Keratinocyte (primary cell): ENCODE results near the gene UMAD1. TPM values are rescaled to one million over a fixed set of nuclear protein-coding genes. Genes with fewer than 3 reads are reported as not detected.

Experiments used
- DNase-seq: peaks from one replicate; pipeline ENCODE4 v3.0.0-alpha.2; 2011; ENCODE audit warnings: low read depth, missing footprints, low spot score
- FAIRE-seq: peaks from 2 replicates; lab custom pipeline; 2011; peaks lifted over from hg19 to GRCh38; lab: Jason Lieb, UNC
- H2AFZ ChIP-seq: 2 replicates; pipeline ENCODE4 v1.6.0; 2012; ENCODE audit warnings: low read length, control low read depth, inconsistent platforms; ENCODE audit not compliant: control insufficient read depth
- H3K27ac ChIP-seq: 2 replicates; pipeline ENCODE4 v1.5.1; 2011; ENCODE audit warnings: low read length; ENCODE audit not compliant: control insufficient read depth, insufficient read depth
- H3K27me3 ChIP-seq: 3 replicates; pipeline ENCODE4 v1.6.0; 2011; ENCODE audit warnings: low read length; ENCODE audit not compliant: control insufficient read depth, insufficient read depth; ENCODE audit errors: extremely low read depth
- H3K36me3 ChIP-seq, 2 experiments: 2 replicates in 1 of 2; 3 replicates in 1 of 2; pipeline ENCODE4 v1.5.1; 2011; ENCODE audit warnings: low read length in 2 of 2, mild to moderate bottlenecking in 1 of 2; ENCODE audit not compliant: control insufficient read depth in 2 of 2, insufficient read depth in 2 of 2; ENCODE audit errors: extremely low read depth in 1 of 2
- H3K4me1 ChIP-seq: 3 replicates; pipeline ENCODE4 v1.5.1; 2011; ENCODE audit warnings: low read length; ENCODE audit not compliant: control insufficient read depth, insufficient read depth; ENCODE audit errors: extremely low read depth
- H3K4me2 ChIP-seq: 3 replicates; pipeline ENCODE4 v1.6.0; 2011; ENCODE audit warnings: low read depth, low read length; ENCODE audit not compliant: control insufficient read depth, insufficient read depth; ENCODE audit errors: extremely low read depth
- H3K4me3 ChIP-seq, 3 experiments: fragments of 200-600 bp in 1 of 3; sonication (generic) in 1 of 3; 2 replicates in 2 of 3; 3 replicates in 1 of 3; pipeline ENCODE4 v1.5.1; 2011 to 2016; ENCODE audit warnings: low read length in 3 of 3, mild to moderate bottlenecking in 3 of 3, control low read depth in 2 of 3, inconsistent platforms in 1 of 3, low read depth in 1 of 3, mixed read lengths in 1 of 3, mixed run types in 1 of 3, moderate library complexity in 1 of 3; ENCODE audit not compliant: control insufficient read depth in 2 of 3, insufficient read depth in 2 of 3; ENCODE audit errors: extremely low read depth in 1 of 3
- H3K79me2 ChIP-seq: 2 replicates; pipeline ENCODE4 v1.6.0; 2012; ENCODE audit warnings: low read length; ENCODE audit not compliant: control insufficient read depth, insufficient read depth
- H3K9ac ChIP-seq: 3 replicates; pipeline ENCODE4 v1.6.0; 2011; ENCODE audit warnings: low read length; ENCODE audit not compliant: control insufficient read depth, insufficient read depth; ENCODE audit errors: extremely low read depth
- H3K9me1 ChIP-seq: 3 replicates; pipeline ENCODE4 v1.6.0; 2011; ENCODE audit warnings: low read length; ENCODE audit not compliant: control insufficient read depth, insufficient read depth; ENCODE audit errors: extremely low read depth
- H3K9me3 ChIP-seq: 2 replicates; pipeline ENCODE4 v1.5.1; 2012; ENCODE audit warnings: low read depth, low read length; ENCODE audit not compliant: control insufficient read depth
- H4K20me1 ChIP-seq: 3 replicates; pipeline ENCODE4 v1.6.0; 2011; ENCODE audit warnings: low read length; ENCODE audit not compliant: control insufficient read depth, insufficient read depth; ENCODE audit errors: extremely low read depth
- EZH2 ChIP-seq: IDR thresholded peaks from one replicate; pipeline ENCODE4 v1.6.1; 2012; ENCODE audit warnings: inconsistent platforms, mild to moderate bottlenecking, low read length, moderate library complexity
- dilution Hi-C: fragments of 300-500 bp; cut with MboI; formaldehyde crosslinking; loops from one replicate; pipeline ENCODE4 v1.7.0; 2020; ENCODE audit warnings: low sequenced_read_pairs; ENCODE audit not compliant: extremely low pct_ligation_motif_present
- polyA plus RNA-seq, 5 experiments: library from polyadenylated mRNA; depleted of rRNA in 3 of 5; stranded (reverse) in 3 of 5; stranded (forward) in 1 of 5; unstranded in 1 of 5; fragments of >200 nt; gene quantifications; 1 replicate in 1 of 5; 2 replicates in 3 of 5; 3 replicates in 1 of 5; pipeline versions ENCODE4 v1.2.1 to v1.2.3, GENCODE V29; 2011 to 2012; ENCODE audit warnings: missing spikeins in 2 of 5, low read depth in 1 of 5, low replicate concordance in 1 of 5
- TF ChIP-seq, protein P1 (sequence below), 3 experiments: IDR thresholded peaks in 1 of 3; conservative IDR thresholded peaks in 1 of 3; optimal IDR thresholded peaks in 1 of 3; 2 replicates in 2 of 3; 3 replicates in 1 of 3; pipeline versions ENCODE3 to v1.5.1; 2011; ENCODE audit warnings: low read length in 3 of 3, mild to moderate bottlenecking in 3 of 3, moderate library complexity in 2 of 3, control low read depth in 1 of 3, inconsistent platforms in 1 of 3; ENCODE audit not compliant: insufficient read depth in 2 of 3; ENCODE audit errors: extremely low read depth in 1 of 3

Gene UMAD1
- polyA plus RNA-seq, 1 donor (not counting 4 experiments of a cell fraction or from before 2014, with no cell fraction given) = 18.2 TPM

- no peaks in the 10 kb centered on the region for H3K9me3 ChIP-seq
- no peak for TF ChIP-seq EZH2
- TF ChIP-seq, protein P1, sequence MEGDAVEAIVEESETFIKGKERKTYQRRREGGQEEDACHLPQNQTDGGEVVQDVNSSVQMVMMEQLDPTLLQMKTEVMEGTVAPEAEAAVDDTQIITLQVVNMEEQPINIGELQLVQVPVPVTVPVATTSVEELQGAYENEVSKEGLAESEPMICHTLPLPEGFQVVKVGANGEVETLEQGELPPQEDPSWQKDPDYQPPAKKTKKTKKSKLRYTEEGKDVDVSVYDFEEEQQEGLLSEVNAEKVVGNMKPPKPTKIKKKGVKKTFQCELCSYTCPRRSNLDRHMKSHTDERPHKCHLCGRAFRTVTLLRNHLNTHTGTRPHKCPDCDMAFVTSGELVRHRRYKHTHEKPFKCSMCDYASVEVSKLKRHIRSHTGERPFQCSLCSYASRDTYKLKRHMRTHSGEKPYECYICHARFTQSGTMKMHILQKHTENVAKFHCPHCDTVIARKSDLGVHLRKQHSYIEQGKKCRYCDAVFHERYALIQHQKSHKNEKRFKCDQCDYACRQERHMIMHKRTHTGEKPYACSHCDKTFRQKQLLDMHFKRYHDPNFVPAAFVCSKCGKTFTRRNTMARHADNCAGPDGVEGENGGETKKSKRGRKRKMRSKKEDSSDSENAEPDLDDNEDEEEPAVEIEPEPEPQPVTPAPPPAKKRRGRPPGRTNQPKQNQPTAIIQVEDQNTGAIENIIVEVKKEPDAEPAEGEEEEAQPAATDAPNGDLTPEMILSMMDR (optimal IDR thresholded peaks at IDR 0.05 in 1 of 3, IDR thresholded peaks at IDR 0.05 in 1 of 3, conservative IDR thresholded peaks at IDR 0.05 in 1 of 3; ENCODE audit: extremely low read depth in 1 of 3, insufficient read depth in 2 of 3, low read length in 3 of 3) = no peak
- H3K9me1 ChIP-seq = no peaks in the 10 kb centered on the region
- dilution Hi-C loops = no loop called here
- H3K79me2 ChIP-seq = no peaks in the 10 kb centered on the region
- FAIRE-seq (no peak), DNase-seq (no peak)
- H2AFZ ChIP-seq = no peak overlapping the region
- H3K4me1 ChIP-seq = peaks cover 17% of the 10 kb centered on the region
- H3K4me2 ChIP-seq = peak overlapping the region; percentile 88
- H3K27ac ChIP-seq = peak overlapping the region; percentile 61
- peak overlapping the region in 2 of 3 experiments; percentile 59 to 64 for H3K4me3 ChIP-seq
- H3K36me3 ChIP-seq = no peaks in the 10 kb centered on the region
- peak overlapping the region; percentile 45 for H3K9ac ChIP-seq
- no peaks in the 10 kb centered on the region for H4K20me1 ChIP-seq
- no peaks in the 10 kb centered on the region for H3K27me3 ChIP-seq
Measured at GRCh38 chr7:7761340-7761973, 120.9 kb downstream of the UMAD1 start.

DNA sequence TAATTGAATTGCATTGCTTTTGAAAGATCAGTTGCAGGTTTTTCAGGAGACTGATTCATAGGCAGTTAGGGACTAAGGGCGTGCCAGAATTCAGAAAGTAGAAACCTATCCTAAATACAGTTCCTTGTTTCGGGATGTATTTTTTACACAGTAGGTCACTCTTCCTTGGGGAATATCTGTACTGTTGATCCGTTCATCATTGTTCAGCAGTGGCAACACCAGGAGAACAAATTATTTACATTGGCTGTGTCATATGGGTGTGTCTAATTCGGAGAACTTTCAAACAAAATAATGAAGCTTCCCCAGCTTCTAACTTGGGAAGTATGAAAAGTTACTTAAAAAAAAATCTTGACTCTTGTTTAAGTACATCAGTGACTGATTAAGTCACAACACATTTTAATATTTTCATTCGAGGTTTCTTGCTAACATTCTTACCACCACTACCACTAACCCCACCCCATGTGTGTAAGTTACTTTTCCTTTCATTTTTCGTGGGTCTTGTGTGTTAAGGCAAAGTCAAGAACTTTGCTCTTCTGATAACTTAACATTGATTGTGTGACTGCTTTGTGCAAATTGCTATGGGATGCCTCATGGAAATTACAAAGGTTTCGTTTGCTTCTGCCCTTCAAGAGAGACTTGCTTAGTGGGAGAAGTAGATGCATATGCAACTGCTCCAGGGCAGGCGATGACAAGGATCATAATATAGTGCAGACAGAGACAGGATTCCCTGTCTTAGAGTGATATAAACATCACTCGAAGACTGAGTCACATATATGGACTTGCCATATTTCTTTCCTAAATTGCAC lies 121.6 kb downstream of the UMAD1 start:
- no peaks in the 10 kb centered on the region for H3K9me3 ChIP-seq
- peak overlapping the region; percentile 62 for H2AFZ ChIP-seq
- no peaks in the 10 kb centered on the region for H3K79me2 ChIP-seq
- DNase-seq = peak; percentile 30
- peak; percentile 88 for FAIRE-seq
- peak overlapping the region; percentile 88 for H3K4me2 ChIP-seq
- peaks cover 17% of the 10 kb centered on the region for H3K4me1 ChIP-seq
- TF ChIP-seq, protein P1 (optimal IDR thresholded peaks at IDR 0.05 in 1 of 3, IDR thresholded peaks at IDR 0.05 in 1 of 3, conservative IDR thresholded peaks at IDR 0.05 in 1 of 3; ENCODE audit: extremely low read depth in 1 of 3, insufficient read depth in 2 of 3, low read length in 3 of 3) = no peak
- TF ChIP-seq EZH2 = no peak
- H3K4me3 ChIP-seq = peak overlapping the region; percentile 25 to 64 (median 59)
- H3K9ac ChIP-seq = peak overlapping the region; percentile 45
- H3K27ac ChIP-seq = peak overlapping the region; percentile 61
- H4K20me1 ChIP-seq = no peaks in the 10 kb centered on the region
- H3K36me3 ChIP-seq = no peaks in the 10 kb centered on the region
- dilution Hi-C loops = no loop called here
- H3K9me1 ChIP-seq = no peaks in the 10 kb centered on the region
- H3K27me3 ChIP-seq = no peaks in the 10 kb centered on the region
